HG03521 (cell line): Measurements from ENCODE around the gene ZNF609.
"Not testable (repeated sequence)": the region's sequence is repeated elsewhere in the genome, so short reads cannot be mapped to it uniquely, and the experiment has no call there.

Experiments used
- ATAC-seq: cut with Tn5 transposase; IDR thresholded peaks from one replicate; pipeline ENCODE4 v1.9.1; 2021; ENCODE audit warnings: mild to moderate bottlenecking, moderate library complexity; ENCODE audit not compliant: unreplicated experiment

The ZNF609 gene

DNA sequence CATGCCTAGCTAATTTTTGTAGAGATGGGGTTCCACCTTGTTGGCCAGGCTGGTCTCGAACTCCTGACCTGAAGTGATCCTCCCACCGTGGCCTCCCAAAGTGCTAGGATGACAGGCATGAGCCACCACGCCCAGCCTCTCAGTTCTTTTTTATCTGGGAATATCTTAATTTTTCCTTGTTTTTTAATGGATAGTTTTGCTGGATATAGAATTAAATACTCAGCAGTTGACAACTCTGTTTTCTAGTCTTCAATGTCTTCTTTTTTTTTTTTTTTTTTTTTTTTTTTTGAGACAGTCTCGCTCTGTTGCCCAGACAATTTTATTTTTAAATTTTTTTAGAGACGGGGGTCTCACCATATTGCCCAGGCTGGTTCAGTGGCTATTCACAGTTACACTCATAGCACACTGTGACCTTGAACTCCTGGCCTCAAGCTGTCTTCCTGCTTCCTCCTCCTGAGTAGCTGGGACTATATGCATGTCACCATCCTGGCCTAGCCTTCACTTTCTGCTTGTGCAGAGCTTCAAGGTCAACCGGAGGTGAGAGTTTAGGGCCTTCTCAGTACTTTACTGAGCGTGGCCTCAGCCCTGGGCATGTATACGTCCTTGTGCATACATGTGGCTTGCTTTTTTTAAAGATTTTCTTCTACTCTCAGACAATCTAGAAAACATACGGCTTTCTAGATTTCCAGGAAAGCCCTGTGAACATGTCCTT is 120.5 kb downstream of the ZNF609 start:
- ATAC-seq: no peak

DNA sequence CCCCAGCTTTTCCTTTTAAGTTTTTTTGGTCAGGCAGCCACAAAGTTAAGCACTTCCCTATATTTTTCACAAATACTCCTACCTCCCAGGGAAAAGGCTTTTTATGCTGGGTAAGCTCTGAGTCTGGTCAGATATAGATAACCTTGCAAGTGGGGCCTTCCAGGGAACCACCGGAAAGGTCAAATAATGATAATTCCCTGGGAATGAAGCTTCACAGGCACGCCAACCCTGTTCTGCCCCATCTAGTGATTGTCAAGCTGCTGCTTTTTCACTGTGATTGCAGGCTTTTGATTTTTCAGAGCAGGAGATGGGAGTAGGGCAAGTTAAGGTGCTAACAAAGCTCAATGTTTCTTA is 121.0 kb downstream of the ZNF609 start:
- ATAC-seq: no peak

DNA sequence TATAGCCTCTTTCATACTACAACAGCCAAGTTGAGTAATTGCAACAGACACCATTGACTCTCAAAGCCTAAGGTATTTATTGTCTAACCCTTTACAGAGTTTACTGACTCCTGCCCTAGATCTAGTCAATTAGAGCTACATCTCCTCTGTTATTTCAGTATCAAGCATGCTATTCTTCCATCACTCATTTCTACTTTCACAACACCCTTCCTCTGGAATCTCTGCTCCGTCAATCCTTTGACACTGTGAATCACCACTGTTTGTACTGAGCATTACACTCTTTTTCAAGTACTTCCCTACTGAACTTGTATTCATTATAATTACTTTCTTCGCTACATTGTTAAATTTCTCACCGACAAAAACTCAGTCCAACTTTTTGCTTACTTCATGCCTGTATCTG is 121.8 kb downstream of the ZNF609 start:
- ATAC-seq: no peak

DNA sequence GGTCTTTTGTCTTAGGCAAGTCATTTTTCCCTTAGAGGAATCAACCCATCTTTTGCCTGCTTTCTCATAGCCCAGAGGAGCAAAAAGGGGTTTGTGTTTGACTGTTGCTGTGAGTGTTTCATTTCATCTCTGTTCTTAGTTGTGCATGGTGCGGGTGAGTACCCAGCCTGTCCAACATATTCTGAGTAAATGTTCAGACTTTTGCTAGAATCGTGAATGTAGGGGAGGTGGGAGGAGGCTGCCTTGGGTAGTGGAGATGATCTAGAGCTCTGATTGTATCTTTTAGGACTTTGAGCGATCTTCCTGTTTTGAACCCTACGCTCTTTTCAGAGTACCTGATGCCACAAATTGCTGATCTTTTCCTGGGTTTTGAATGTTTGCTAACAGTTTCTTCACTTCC is 123.1 kb downstream of the ZNF609 start:
- no peak for ATAC-seq

DNA sequence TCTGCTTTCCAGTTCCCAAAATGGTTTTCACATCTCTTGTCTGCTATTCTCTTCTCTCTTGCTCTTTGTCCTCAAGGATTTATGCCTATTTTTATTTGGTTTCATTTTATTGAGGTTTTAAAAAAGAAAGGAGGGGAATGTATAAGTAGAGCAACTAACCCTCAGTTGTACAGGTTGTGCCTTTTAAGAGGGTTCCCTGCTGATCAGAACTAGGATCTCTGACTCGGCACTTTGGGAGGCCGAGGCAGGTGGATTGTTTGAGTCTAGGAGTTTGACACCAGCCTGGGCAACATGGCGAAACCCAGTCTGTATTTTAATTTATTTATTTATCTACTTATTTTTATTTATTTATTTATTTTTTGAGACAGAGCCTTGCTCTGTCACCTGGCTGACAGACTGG is 123.6 kb downstream of the ZNF609 start:
- no peak for ATAC-seq

DNA sequence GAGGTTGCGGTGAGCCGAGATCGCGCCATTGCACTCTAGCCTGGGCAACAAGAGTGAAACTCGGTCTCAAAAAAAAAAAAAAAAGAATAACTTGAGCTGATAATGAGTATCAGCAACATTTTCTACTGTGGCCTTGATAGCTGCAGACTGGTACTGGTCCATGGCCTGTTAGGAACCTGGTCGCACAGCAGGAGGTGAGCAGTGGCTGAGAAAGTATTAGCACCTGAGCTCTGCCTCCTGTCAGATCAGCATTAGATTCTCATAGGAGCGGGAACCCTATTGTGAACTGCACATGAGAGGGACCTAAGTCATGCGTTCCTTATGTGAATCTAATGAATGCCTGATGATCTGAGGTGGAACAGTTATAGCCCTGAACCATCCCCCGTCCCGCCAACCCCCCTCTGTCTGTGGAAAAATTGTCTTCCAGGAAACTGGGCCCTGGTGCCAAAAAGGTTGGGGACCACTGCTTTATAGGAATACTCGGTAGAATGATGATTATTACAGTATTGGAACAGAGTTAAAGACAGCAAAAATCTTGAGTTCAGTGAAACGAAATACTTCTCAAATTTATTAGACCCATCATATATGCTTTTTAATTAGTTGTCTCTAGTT is 126.0 kb downstream of the ZNF609 start:
- ATAC-seq: no peak

DNA sequence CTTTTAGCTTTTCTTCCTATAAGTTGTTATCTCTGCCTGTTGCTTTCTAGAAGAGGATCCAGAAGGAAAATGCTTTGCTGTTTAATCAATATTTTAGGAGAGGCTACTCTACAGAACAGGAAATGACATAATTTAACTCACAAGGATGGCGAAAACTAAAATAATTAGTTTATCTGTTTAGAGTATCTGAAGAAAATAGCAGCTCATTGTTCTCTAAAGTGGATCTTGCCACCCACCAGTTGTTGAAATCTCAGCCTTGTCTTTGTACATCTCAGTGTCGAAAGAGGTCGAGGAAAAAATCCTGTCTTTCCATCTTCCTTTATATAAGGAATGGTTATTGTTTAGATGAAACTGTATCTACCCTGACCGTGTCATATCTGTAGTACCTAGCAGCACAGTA is 126.6 kb downstream of the ZNF609 start:
- no peak for ATAC-seq

DNA sequence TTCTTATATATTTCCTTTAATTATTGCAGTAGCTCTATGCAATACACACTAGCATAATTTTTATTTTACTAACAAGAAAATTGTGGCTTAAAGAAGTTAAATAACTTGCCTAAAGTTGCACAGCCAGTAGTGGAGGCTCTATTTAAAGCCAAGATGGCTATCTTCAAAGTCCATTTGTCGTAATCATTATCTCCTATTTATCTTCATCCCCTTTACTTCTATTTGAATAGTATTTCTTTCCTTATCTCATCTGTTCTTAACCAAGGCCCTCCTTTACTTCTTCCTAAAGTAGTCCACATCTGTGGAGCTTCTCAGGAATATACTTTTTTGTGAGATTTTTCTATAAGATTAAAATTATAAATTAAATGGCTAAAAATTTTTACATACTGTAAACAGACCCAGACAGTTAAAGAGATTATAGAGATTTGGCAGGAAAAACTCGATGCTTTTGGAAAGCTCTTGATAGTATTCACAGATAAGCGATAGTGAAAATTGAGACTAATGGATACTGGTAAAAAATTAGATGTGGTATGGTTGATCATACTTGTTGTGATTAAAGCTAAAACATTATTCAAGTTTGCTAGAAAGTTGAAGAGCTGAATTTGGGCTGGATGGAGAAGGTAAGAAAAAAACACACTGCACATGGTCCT is 129.2 kb downstream of the ZNF609 start:
- no peak for ATAC-seq

DNA sequence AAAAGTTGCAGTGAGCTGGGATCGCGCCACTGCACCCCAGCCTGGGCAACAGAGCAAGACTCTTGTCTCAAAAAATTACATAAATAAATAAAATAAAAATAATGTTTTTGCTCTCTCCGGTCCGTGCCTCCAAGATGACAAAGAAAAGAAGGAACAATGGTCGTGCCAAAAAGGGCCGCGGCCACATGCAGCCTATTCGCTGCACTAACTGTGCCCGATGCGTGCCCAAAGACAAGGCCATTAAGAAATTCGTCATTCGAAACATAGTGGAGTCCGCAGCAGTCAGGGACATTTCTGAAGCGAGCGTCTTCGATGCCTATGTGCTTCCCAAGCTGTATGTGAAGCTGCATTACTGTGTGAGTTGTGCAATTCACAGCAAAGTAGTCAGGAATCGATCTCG is 132.5 kb downstream of the ZNF609 start:
- not testable (repeated sequence) for ATAC-seq

DNA sequence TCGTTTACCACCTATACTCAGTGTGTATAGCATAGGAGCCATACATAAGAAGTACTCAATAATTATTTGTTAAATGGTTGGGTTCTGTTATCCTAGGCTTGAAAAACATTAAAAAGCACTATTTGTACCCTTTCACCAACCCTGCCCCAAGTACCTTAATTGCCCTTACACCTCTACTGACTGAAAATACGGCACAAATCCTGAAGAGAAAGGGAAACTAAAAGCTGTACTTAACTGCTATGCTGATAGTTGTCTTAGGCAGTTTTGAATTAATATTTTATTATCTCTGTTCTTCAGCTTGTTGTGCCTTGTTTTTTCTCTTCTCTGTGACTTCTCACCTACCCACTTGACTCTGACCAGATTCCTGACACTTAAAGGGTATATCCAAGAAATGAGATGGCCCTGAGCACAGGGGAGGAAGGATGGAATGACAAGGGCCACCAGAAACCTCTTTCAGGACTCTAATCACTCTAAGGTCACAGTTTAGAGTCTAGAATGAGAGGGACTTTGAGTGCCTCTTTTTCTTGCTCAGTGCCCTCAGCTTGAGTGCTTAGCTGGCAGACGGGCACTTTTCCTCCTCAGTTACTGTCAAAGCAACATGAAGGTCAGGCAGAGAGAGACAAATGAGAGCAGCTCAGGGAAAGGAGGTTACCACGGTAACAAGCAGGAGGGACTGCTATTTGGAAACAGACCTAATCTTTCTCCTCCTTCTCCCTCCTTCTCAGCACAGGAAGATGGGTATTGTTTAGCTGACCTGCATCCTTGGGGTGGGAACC is 136.5 kb downstream of the ZNF609 start:
- ATAC-seq: no peak

DNA sequence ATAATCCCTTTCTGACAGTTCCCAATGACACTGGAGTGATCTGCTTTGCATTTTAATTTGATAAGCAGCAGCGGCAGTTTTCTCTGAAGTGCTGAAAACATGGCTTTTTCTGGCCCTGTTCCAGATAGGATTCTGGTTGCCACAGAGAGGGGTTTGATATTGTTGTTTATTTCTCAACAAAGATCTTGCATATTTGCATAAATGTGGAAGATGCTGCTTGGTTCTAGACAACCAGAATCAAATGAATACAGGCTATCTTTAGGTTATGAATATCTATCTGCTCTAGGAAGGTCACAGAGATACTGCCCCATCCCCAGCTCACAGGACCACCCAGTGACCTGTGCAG is 137.1 kb downstream of the ZNF609 start:
- no peak for ATAC-seq

DNA sequence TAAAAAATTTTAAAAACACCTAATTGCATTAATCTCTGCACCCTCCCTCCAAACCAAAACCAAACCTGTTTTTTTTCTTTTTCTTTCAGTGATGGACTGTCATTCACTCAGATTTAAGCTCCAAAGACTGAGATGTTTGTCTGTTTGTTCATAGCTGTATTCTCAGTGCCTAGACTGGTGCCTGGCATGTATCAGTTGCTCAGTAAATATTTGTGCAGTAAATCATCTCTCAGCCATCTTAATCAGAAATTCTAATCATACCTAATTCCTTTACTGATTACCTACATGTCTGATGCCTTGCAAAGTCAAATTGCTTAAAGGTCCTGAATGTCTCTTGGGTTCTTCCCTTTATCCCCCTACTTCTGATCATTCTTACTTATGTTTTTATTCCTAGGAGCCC is 138.8 kb downstream of the ZNF609 start:
- no peak for ATAC-seq

DNA sequence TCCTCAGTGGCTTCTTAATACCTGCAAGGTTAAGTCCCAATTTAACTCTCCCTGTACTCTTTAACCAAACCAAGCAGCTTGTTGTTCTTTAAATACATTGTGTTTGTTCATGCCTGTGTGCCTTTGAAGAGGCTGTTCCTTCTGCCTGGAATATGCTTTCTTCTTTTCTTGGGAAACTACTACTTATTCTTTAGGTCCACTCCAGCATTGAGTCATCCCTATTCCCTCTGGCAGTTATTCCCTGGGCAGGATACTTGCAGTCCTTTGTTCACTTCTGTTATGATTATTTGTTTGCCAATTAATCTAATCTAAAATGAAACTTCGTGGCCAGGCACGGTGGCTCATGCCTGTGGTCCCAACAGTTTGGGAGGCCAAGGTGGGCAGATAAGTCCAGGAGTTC is 139.3 kb downstream of the ZNF609 start:
- no peak for ATAC-seq

DNA sequence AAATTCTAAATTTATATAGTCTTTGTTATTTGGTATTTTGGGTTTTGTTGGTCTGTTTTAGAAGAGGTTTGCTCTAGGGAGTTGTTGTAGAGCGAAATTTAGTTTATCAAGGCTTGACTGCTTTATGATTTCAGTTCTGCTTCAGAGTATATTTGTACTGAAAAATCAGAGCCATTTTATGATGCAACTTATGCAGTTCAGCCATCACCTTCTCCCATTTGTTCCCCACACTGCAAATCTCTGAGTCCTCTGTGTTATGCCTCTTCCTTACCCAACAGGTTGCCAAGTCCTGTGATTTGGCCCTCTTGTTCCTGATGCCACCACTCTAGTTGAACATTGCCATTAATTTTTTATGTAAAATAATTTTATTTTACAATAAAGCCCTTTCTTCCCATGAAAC is 140.4 kb downstream of the ZNF609 start:
- ATAC-seq: no peak

DNA sequence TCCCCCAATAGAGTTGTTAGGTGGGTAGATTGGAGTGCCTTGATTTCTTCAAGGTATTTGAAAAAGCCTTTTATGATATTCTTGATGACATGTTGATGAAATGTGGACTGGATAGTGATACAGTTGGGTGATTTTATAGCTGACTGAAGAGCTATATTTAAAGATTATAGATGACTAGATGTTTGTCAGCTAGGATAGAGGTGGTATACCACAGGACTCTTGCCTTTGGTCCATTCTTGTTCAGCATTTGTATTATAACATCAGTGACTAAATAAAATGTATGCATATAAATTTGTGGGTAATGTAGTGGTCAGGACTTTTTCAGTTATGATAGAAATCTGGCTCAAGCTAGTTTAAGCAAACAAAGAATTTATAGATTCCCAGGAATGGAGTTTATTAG is 143.9 kb downstream of the ZNF609 start:
- no peak for ATAC-seq

DNA sequence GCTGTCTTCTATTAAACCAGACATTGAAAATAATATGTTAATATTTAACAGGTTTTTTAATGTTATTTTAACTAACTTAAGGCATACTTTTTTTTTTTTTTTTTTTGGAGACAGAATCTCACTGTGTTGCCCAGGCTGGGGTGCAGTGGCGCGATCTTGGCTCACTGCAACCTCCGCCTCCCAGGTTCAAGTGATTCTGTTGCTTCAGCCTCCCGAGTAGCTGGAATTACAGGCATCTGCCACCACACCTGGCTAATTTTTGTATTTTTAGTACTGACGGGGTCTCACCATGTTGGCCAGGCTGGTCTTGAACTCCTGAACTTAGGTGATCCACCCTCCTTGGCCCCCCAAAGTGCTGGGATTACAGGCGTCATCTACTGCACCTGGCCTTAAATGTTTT is 147.0 kb downstream of the ZNF609 start:
- ATAC-seq: not testable (repeated sequence)

DNA sequence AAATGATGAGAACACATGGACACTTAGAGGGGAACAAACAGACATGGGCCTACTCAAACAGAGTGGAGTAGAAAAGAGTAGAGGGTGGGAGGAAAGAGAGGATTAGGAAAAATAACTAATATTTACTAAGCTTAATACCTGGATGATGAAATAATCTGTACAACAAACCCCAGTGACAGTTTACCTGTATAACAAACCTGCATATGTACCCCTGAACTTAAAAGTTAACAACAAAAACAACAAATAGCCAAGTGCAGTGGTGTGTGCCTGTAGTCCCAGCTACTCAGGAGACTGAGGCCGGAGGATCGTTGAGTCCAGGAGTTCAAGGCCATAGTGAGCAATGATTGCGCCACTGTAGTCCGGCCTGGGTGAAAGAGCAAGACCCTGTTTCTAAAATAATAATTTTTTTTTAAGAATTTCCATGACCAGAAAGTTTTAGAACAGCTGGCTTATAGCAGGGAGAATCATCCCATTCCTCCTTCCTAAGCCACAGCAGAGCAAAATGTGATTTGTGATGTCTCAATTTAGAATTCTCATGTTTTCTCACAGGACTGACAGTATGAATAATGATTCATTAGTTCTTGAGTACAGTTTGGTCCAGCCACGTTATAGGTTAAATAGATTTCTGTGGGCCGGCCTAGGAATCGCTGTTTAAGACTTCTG is 150.0 kb downstream of the ZNF609 start:
- no peak for ATAC-seq

DNA sequence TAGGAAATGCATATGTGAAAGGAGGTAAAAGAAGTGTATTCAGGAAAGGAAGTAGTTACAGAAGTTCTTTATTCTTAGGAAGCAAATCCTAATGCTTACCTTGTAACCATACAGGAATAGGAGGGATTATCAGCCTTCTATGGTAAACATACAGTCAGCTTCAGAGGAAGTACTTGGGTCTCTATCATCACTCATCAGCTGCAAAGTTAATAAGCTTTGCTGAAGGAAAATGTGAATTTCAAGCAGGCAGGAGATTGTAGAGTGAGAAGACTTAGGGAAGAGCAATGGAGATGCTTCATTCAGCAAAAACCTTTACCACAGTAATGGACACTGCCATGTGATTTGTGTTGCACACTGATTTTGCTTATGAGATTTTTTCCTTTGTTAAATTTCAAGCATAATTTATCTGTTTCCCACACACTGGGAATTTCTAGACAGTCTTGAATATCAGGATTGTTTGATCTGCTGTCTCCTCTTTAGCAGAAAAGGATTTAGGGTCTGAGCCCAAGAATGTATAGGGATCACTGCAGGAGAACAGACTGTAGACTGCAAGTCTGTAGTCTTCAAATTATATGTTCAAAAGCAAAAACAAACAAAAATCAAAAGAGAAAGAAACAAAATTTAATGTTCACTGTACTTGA is 150.8 kb downstream of the ZNF609 start:
- ATAC-seq: no peak

DNA sequence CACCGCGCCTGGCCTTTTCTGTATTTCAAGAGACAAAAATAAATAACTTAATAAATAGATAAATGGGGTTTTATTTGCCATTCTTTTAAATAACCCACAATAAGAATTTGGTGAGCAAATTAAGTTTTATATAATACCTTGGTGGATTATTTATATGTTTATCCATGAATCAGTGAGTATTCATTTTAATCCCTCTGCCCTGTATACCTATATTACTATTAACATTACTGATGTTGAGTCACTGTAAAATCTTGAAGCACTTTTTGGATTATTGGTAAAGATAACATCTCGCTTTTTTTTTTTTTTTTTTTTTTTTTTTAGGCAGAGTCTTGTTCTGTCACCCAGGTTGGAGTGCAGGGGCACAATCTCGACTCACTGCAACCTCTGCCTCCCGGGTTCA is 154.1 kb downstream of the ZNF609 start:
- no peak for ATAC-seq

DNA sequence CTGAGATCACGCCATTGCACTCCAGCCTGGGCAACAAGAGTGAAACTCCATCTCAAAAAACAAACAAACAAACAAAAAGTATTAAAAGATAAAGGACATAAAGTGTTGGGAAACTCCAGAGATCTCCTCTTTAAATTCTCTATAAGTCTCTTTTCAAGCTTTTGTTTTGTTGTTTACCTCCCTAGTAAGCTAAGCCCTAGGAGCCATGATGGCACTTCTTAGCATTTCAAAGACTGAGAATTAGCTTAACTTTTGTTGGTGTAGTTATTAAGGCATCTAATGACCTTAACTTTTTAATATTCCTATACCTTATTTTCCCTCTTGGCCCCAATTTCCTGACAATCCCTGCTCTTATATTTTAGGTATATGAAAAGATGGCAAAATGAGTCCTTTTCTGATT is 157.3 kb downstream of the ZNF609 start:
- ATAC-seq: no peak

DNA sequence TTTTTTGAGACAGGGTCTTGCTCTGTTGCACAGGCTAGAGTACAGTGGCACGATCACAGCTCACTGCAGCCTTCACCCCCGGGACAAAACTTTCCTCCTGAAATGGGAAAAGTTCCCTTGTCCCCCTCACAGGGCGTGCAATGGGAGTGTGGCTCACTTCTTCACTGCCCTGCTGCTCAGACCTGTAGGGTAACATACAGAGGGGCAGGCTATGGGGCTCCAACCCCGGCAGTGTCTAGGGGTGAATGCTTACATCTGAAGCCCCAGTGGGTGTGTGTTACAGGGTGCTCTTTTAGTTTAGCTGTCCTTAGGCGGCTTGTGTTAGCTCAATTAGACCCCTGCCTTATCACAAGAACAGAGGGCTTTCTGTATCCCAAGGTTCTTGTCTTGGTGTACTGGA is 157.8 kb downstream of the ZNF609 start:
- ATAC-seq: no peak
